ENCODE results near the gene CDO1. TPM values are rescaled to one million over a fixed set of nuclear protein-coding genes. Genes with fewer than 3 reads are reported as not detected.

The CDO1 gene
- polyA plus RNA-seq, 2 of the 4 experiments (the other 2 are of a cell fraction): not detected

DNA sequence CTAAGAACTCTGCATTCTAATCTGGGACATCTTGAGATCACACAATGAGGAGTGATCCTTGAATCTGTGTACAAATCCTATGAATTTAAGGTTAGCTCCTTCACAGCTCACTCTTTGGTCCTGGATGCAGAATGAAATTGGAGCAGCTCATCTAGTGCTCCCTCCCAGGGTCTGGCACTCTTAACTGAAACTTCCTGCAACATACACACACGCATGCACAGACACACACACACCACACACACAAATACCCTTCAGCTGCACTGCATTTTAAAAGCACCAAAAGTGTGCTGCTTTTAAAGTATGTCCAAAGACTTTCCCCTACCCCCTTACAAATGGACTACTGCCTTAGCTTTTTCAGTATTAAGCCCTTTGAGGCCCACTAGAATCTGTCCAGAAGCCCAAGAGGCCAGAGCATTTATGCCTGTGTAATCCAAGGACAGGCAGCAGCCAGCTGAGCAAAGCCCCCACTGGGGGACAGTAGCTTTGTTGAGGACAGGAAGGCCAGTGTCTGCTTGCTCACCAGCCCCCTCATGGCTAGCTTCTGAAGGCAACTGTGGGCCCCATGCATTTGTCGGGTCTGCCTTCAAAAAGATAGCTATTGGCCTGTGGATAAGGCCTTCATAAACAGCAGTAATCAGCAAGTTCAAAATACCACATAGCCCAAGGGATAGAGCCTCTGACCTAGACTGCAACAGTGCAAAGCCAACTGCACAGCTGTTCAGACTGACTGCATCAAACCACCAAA, 43.6 kb downstream of the CDO1 start:
- Histone ChIP-seq H3K9me3 (no peaks in the 10 kb centered on the region), H3K4me2 (no peak overlapping the region), H3K4me1 (no peaks in the 10 kb centered on the region), H3K27ac (no peak overlapping the region), H3K4me3 (no peak overlapping the region)
- WGBS (ENCODE audit: missing lambda C conversion rate): 3% methylated on average over 2 of the region's 2 CpGs
- ATAC-seq: no peak
- TF ChIP-seq SMC3 (IDR thresholded peaks at IDR 0.05) (no peak), TP53 (CRISPR knock-in tag; IDR thresholded peaks at IDR 0.05) (no peak), MYC (IDR thresholded peaks at IDR 0.05; ENCODE audit: borderline replicate concordance, low read length) (no peak), GATA3 (IDR thresholded peaks at IDR 0.05; ENCODE audit: borderline replicate concordance) (no peak), JUNB (IDR thresholded peaks at IDR 0.05) (no peak), BHLHE40 (IDR thresholded peaks at IDR 0.05; ENCODE audit: low read depth, low read length) (no peak), NR3C1 (IDR thresholded peaks at IDR 0.05) (no peak), CBX2 (IDR thresholded peaks at IDR 0.05; ENCODE audit: borderline replicate concordance, low read depth) (no peak), NFE2L2 (conservative IDR thresholded peaks at IDR 0.05; ENCODE audit: low read length) (no peak), HOXB5 (CRISPR knock-in tag; IDR thresholded peaks at IDR 0.05) (no peak)
- no peak for DNase-seq (ENCODE audit: low read depth in 1 of 2, low spot score in 1 of 2)
- CTCF ChIA-PET: interaction anchor here (1.3 to 1.4 kb wide), 3 partner anchors 14 to 22 kb away, joined by 3 to 4 read pairs (median 3); no protein-coding TSS in a partner anchor
- POLR2A ChIA-PET: no interaction called here
- no peak for FAIRE-seq

DNA sequence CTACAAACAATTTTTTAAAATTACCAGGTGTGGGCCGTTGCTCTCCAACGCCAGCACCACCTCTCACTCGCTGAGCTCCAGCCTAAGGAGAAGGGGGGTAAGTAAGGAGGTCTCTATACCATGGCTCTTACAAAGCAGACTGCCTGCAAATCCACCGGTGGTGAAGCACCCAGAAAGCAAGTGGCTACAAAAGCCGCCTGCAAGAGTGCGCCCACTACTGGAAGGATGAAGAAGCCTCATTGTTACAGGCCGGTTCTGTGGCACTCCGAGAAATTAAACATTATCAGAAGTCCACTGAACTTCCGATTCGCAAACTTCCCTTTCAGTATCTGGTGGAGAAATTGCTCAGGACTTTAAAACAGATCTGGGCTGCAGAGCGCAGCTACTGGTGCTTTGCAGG, 46.0 kb downstream of the CDO1 start:
- Histone ChIP-seq H3K9me3 (no peaks in the 10 kb centered on the region), H3K4me2 (no peak overlapping the region), H3K4me3 (no peak overlapping the region), H3K4me1 (no peaks in the 10 kb centered on the region), H3K27ac (no peak overlapping the region)
- 39% methylated on average over 11 of the region's 11 CpGs for WGBS (ENCODE audit: missing lambda C conversion rate)
- POLR2A ChIA-PET: no interaction called here
- FAIRE-seq: no peak
- peak in 1 of 2 experiments; percentile 21 for DNase-seq (ENCODE audit: low read depth in 1 of 2, low spot score in 1 of 2)
- ATAC-seq: peak in 1 of 2 experiments; percentile 78; a peak in 3 of 6 replicates
- no peak for TF ChIP-seq PHF8 (IDR thresholded peaks at IDR 0.05; ENCODE audit: borderline replicate concordance, low read depth)
- no peak for TF ChIP-seq HEYL (CRISPR knock-in tag; IDR thresholded peaks at IDR 0.05)
- peak in 1 of 2 experiments; percentile 42; a peak in 2 of 5 replicates for TF ChIP-seq RAD21 (conservative IDR thresholded peaks at IDR 0.05 in 1 of 2, IDR thresholded peaks at IDR 0.05 in 1 of 2)
- TF ChIP-seq, protein P1, sequence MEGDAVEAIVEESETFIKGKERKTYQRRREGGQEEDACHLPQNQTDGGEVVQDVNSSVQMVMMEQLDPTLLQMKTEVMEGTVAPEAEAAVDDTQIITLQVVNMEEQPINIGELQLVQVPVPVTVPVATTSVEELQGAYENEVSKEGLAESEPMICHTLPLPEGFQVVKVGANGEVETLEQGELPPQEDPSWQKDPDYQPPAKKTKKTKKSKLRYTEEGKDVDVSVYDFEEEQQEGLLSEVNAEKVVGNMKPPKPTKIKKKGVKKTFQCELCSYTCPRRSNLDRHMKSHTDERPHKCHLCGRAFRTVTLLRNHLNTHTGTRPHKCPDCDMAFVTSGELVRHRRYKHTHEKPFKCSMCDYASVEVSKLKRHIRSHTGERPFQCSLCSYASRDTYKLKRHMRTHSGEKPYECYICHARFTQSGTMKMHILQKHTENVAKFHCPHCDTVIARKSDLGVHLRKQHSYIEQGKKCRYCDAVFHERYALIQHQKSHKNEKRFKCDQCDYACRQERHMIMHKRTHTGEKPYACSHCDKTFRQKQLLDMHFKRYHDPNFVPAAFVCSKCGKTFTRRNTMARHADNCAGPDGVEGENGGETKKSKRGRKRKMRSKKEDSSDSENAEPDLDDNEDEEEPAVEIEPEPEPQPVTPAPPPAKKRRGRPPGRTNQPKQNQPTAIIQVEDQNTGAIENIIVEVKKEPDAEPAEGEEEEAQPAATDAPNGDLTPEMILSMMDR (IDR thresholded peaks at IDR 0.05): peak; percentile 24; the same call in 1 of the 3 replicates
- CTCF ChIA-PET: interaction anchor here (1.0 to 1.3 kb wide), 2 partner anchors 9 to 16 kb away, joined by 3 read pairs; no protein-coding TSS in a partner anchor

DNA sequence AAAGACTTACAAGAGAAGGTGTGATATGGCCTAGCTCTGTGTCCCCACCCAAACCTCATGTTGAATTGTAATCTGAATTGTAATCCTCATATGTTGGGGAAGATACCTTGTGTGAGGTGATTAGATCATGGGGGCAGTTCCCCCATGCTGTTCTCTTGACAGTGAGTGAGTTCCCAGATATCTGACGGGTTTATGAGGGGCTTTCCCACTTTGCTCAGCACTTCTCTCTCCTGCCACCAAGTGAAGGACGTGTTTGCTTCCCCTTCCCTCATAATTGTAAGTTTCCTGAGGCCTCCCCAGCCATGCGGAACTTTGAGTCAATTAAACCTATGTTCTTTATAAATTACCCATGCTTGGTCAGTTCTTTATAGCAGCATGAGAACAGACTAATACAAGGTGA, 49.0 kb downstream of the CDO1 start:
- ChIA-PET CTCF (interaction anchor here (1.1 to 1.2 kb wide), 2 partner anchors 13 to 28 kb away, joined by 3 to 4 read pairs; no protein-coding TSS in a partner anchor), POLR2A (no interaction called here)
- ATAC-seq (no peak), FAIRE-seq (no peak), DNase-seq (ENCODE audit: low read depth in 1 of 2, low spot score in 1 of 2) (no peak)
- H3K27ac ChIP-seq: no peak overlapping the region
- H3K4me2 ChIP-seq: no peak overlapping the region
- H3K4me3 ChIP-seq: no peak overlapping the region
- 51% methylated on average over 3 of the region's 3 CpGs for WGBS (ENCODE audit: missing lambda C conversion rate)
- TF ChIP-seq HOXA7 (CRISPR knock-in tag; IDR thresholded peaks at IDR 0.05) (no peak), EP300 (IDR thresholded peaks at IDR 0.05) (no peak), ZFP36 (IDR thresholded peaks at IDR 0.05; ENCODE audit: borderline replicate concordance, partially characterized antibody) (no peak), ZC3H11A (IDR thresholded peaks at IDR 0.05) (no peak), GATA3 (IDR thresholded peaks at IDR 0.05; ENCODE audit: borderline replicate concordance) (no peak), PHF8 (IDR thresholded peaks at IDR 0.05; ENCODE audit: borderline replicate concordance, low read depth) (no peak), NFE2L2 (conservative IDR thresholded peaks at IDR 0.05; ENCODE audit: low read length) (no peak), POLR2A (IDR thresholded peaks at IDR 0.05; ENCODE audit: low read length) (no peak), EHMT2 (IDR thresholded peaks at IDR 0.05; ENCODE audit: low read depth) (no peak)
- TF ChIP-seq, protein P2, sequence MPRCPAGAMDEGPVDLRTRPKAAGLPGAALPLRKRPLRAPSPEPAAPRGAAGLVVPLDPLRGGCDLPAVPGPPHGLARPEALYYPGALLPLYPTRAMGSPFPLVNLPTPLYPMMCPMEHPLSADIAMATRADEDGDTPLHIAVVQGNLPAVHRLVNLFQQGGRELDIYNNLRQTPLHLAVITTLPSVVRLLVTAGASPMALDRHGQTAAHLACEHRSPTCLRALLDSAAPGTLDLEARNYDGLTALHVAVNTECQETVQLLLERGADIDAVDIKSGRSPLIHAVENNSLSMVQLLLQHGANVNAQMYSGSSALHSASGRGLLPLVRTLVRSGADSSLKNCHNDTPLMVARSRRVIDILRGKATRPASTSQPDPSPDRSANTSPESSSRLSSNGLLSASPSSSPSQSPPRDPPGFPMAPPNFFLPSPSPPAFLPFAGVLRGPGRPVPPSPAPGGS (IDR thresholded peaks at IDR 0.05): no peak
- TF ChIP-seq, protein P3, sequence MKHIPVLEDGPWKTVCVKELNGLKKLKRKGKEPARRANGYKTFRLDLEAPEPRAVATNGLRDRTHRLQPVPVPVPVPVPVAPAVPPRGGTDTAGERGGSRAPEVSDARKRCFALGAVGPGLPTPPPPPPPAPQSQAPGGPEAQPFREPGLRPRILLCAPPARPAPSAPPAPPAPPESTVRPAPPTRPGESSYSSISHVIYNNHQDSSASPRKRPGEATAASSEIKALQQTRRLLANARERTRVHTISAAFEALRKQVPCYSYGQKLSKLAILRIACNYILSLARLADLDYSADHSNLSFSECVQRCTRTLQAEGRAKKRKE (CRISPR knock-in tag; IDR thresholded peaks at IDR 0.05; ENCODE audit: low read depth): no peak
- H3K9me3 ChIP-seq: no peaks in the 10 kb centered on the region
- H3K4me1 ChIP-seq: no peaks in the 10 kb centered on the region

Measured in A549 (cell line).